Mammary epithelial cell (primary cell): ENCODE data around the gene WNK1.
A peak's percentile ranks its signal among the peaks of the same experiment; 100 is the strongest.

Experiments
- EZH2 ChIP-seq: IDR thresholded peaks from 2 replicates; pipeline ENCODE4 v1.6.1; 2012; ENCODE audit warnings: low read length, inconsistent platforms, borderline replicate concordance
- TF ChIP-seq, protein P1 (sequence below), 2 donors: IDR thresholded peaks in 1 of 2; conservative IDR thresholded peaks in 1 of 2; 2 replicates each; pipeline ENCODE4 v1.5.1; 2011 to 2012; ENCODE audit warnings: inconsistent platforms in 2 of 2, low read length in 2 of 2, mild to moderate bottlenecking in 2 of 2, control low read depth in 1 of 2, low read depth in 1 of 2; ENCODE audit not compliant: insufficient read depth in 1 of 2; ENCODE audit errors: extremely low read depth in 1 of 2

- TF ChIP-seq EZH2 = no peak
- TF ChIP-seq, protein P1, sequence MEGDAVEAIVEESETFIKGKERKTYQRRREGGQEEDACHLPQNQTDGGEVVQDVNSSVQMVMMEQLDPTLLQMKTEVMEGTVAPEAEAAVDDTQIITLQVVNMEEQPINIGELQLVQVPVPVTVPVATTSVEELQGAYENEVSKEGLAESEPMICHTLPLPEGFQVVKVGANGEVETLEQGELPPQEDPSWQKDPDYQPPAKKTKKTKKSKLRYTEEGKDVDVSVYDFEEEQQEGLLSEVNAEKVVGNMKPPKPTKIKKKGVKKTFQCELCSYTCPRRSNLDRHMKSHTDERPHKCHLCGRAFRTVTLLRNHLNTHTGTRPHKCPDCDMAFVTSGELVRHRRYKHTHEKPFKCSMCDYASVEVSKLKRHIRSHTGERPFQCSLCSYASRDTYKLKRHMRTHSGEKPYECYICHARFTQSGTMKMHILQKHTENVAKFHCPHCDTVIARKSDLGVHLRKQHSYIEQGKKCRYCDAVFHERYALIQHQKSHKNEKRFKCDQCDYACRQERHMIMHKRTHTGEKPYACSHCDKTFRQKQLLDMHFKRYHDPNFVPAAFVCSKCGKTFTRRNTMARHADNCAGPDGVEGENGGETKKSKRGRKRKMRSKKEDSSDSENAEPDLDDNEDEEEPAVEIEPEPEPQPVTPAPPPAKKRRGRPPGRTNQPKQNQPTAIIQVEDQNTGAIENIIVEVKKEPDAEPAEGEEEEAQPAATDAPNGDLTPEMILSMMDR (conservative IDR thresholded peaks at IDR 0.05 in 1 of 2, IDR thresholded peaks at IDR 0.05 in 1 of 2; ENCODE audit: extremely low read depth in 1 of 2, insufficient read depth in 1 of 2, low read depth in 1 of 2, low read length in 2 of 2) = peak in 1 of 2 donors; percentile 15
Observed at GRCh38 chr12:818733-819132, 66.4 kb downstream of the WNK1 start.
